ENCODE measurements around the gene PPP2R2B.

The PPP2R2B gene

DNA sequence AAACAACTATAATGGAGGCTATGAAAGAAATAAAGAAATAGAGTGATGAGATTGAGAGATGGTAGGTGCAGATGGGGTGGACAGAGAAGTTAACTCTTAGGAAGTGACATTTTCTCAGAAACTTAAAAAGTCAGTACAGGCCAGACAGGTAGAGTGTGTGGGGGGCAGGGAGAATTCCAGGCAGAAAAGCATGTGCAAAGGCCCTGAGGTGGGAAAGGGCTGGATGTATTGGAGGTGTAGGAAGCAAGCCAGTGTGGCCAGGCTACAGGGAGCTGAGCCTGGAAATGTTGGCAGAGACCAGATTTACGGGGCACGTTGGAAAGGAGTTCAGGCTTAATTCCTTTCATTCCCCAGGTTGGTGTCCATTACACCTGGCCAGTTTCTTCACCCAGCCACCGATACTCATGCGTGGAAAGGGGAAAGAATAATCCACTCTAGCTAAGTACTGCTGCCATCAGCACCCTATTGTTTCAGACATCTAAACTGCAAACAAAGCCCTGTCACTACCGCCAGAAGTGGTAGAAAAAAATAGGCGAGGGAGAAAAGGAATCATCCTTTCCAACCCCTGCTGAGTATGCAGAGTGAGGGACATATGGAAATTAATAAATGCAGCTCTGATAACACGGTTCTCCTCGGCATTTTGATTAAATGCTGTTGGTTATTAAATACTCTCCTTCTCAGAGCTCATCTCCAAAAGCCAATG lies 245.8 kb downstream of the PPP2R2B start:
- H3K4me1 ChIP-seq (ENCODE audit: control insufficient read depth in 5 of 5, insufficient read depth in 5 of 5, low read length in 5 of 5) = no peaks in the 10 kb centered on the region
- H3K4me3 ChIP-seq (ENCODE audit: low read depth in 1 of 5, low read length in 5 of 5) = no peak overlapping the region
- H3K9me3 ChIP-seq (ENCODE audit: control insufficient read depth in 5 of 5, low read length in 5 of 5) = no peaks in the 10 kb centered on the region
- no peaks in the 10 kb centered on the region for H3K36me3 ChIP-seq (ENCODE audit: control insufficient read depth in 5 of 5, insufficient read depth in 5 of 5, low read length in 5 of 5)
- H3K27me3 ChIP-seq (ENCODE audit: control insufficient read depth in 5 of 5, insufficient read depth in 4 of 5, low read length in 5 of 5) = peaks cover 0 to 2% (median 0%) of the 10 kb centered on the region in 5 donors
- H3K27ac ChIP-seq (ENCODE audit: low read depth, low read length) = no peak overlapping the region
- H3K9ac ChIP-seq (ENCODE audit: low read length in 5 of 5) = no peak overlapping the region

GRCh38 chr5:146630472-146630871 lies 248.1 kb downstream of the PPP2R2B start:
- Histone ChIP-seq H3K36me3 (ENCODE audit: control insufficient read depth in 5 of 5, insufficient read depth in 5 of 5, low read length in 5 of 5) (no peaks in the 10 kb centered on the region), H3K9me3 (ENCODE audit: control insufficient read depth in 5 of 5, low read length in 5 of 5) (peaks cover 0 to 3% (median 0%) of the 10 kb centered on the region in 5 donors), H3K4me3 (ENCODE audit: low read depth in 1 of 5, low read length in 5 of 5) (no peak overlapping the region), H3K4me1 (ENCODE audit: control insufficient read depth in 5 of 5, insufficient read depth in 5 of 5, low read length in 5 of 5) (no peaks in the 10 kb centered on the region), H3K27ac (ENCODE audit: low read depth, low read length) (no peak overlapping the region), H3K9ac (ENCODE audit: low read length in 5 of 5) (no peak overlapping the region), H3K27me3 (ENCODE audit: control insufficient read depth in 5 of 5, insufficient read depth in 4 of 5, low read length in 5 of 5) (peaks cover 0 to 2% (median 0%) of the 10 kb centered on the region in 5 donors)

GRCh38 chr5:146628950-146629349 lies 249.6 kb downstream of the PPP2R2B start:
- no peak overlapping the region for H3K9ac ChIP-seq (ENCODE audit: low read length in 5 of 5)
- no peaks in the 10 kb centered on the region for H3K4me1 ChIP-seq (ENCODE audit: control insufficient read depth in 5 of 5, insufficient read depth in 5 of 5, low read length in 5 of 5)
- H3K4me3 ChIP-seq (ENCODE audit: low read depth in 1 of 5, low read length in 5 of 5) = no peak overlapping the region
- H3K9me3 ChIP-seq (ENCODE audit: control insufficient read depth in 5 of 5, low read length in 5 of 5) = peaks cover 0 to 3% (median 0%) of the 10 kb centered on the region in 5 donors
- H3K27me3 ChIP-seq (ENCODE audit: control insufficient read depth in 5 of 5, insufficient read depth in 4 of 5, low read length in 5 of 5) = peaks cover 0 to 5% (median 0%) of the 10 kb centered on the region in 5 donors
- no peak overlapping the region for H3K27ac ChIP-seq (ENCODE audit: low read depth, low read length)
- no peaks in the 10 kb centered on the region for H3K36me3 ChIP-seq (ENCODE audit: control insufficient read depth in 5 of 5, insufficient read depth in 5 of 5, low read length in 5 of 5)

DNA sequence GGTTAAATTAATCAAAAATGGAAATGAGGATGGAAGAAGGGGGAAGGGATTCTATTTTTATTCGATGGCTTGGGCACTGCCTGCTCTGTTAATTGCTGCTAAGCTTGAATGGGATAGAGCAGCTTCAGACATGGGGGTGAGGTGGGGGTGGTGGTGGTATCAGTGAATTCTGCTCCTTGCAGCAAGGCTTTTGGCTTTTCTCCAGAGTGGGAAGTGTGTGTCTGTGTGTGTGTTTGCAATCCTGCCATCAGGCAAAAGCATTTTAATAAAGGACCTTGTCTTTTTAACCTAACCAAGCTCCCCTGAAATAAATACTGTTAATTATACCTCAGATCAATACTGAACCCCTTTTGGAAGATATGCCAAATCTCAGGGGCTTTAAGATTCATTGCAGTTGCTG lies 251.6 kb downstream of the PPP2R2B start:
- Histone ChIP-seq H3K27ac (ENCODE audit: low read depth, low read length) (no peak overlapping the region), H3K36me3 (ENCODE audit: control insufficient read depth in 5 of 5, insufficient read depth in 5 of 5, low read length in 5 of 5) (no peaks in the 10 kb centered on the region), H3K27me3 (ENCODE audit: control insufficient read depth in 5 of 5, insufficient read depth in 4 of 5, low read length in 5 of 5) (peaks cover 0 to 5% (median 0%) of the 10 kb centered on the region in 5 donors), H3K9ac (ENCODE audit: low read length in 5 of 5) (no peak overlapping the region), H3K9me3 (ENCODE audit: control insufficient read depth in 5 of 5, low read length in 5 of 5) (peaks cover 0 to 3% (median 0%) of the 10 kb centered on the region in 5 donors), H3K4me3 (ENCODE audit: low read depth in 1 of 5, low read length in 5 of 5) (no peak overlapping the region), H3K4me1 (ENCODE audit: control insufficient read depth in 5 of 5, insufficient read depth in 5 of 5, low read length in 5 of 5) (no peaks in the 10 kb centered on the region)

GRCh38 chr5:146624179-146624578 lies 254.4 kb downstream of the PPP2R2B start:
- Histone ChIP-seq H3K9me3 (ENCODE audit: control insufficient read depth in 5 of 5, low read length in 5 of 5) (peaks cover 0 to 3% (median 0%) of the 10 kb centered on the region in 5 donors), H3K36me3 (ENCODE audit: control insufficient read depth in 5 of 5, insufficient read depth in 5 of 5, low read length in 5 of 5) (no peaks in the 10 kb centered on the region), H3K27ac (ENCODE audit: low read depth, low read length) (no peak overlapping the region), H3K9ac (ENCODE audit: low read length in 5 of 5) (no peak overlapping the region), H3K27me3 (ENCODE audit: control insufficient read depth in 5 of 5, insufficient read depth in 4 of 5, low read length in 5 of 5) (peaks cover 0 to 3% (median 0%) of the 10 kb centered on the region in 5 donors), H3K4me1 (ENCODE audit: control insufficient read depth in 5 of 5, insufficient read depth in 5 of 5, low read length in 5 of 5) (no peaks in the 10 kb centered on the region), H3K4me3 (ENCODE audit: low read depth in 1 of 5, low read length in 5 of 5) (no peak overlapping the region)

DNA sequence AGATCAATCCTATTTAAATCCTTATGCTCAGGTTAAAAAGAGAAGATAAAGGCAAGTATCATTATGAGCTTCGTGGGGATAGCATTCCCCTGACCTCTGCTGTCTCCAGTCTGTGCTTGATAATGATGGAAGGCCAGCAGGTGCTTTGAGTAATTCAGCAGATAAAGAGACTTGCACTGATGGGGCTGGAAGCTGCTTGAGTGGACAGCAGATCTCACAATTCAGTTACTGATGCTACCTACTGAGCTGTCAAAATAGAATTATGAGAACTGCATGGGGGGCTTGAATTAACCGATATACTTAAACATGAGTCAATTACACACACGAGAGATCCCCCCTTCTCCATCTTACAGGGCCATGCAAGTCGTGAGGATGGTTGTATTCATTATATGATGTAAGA lies 254.9 kb downstream of the PPP2R2B start:
- Histone ChIP-seq H3K36me3 (ENCODE audit: control insufficient read depth in 5 of 5, insufficient read depth in 5 of 5, low read length in 5 of 5) (no peaks in the 10 kb centered on the region), H3K4me1 (ENCODE audit: control insufficient read depth in 5 of 5, insufficient read depth in 5 of 5, low read length in 5 of 5) (no peaks in the 10 kb centered on the region), H3K4me3 (ENCODE audit: low read depth in 1 of 5, low read length in 5 of 5) (no peak overlapping the region), H3K9me3 (ENCODE audit: control insufficient read depth in 5 of 5, low read length in 5 of 5) (peaks cover 0 to 3% (median 0%) of the 10 kb centered on the region in 5 donors), H3K9ac (ENCODE audit: low read length in 5 of 5) (no peak overlapping the region), H3K27me3 (ENCODE audit: control insufficient read depth in 5 of 5, insufficient read depth in 4 of 5, low read length in 5 of 5) (peaks cover 0 to 3% (median 0%) of the 10 kb centered on the region in 5 donors), H3K27ac (ENCODE audit: low read depth, low read length) (no peak overlapping the region)

- H3K4me1 ChIP-seq (ENCODE audit: control insufficient read depth in 5 of 5, insufficient read depth in 5 of 5, low read length in 5 of 5) = no peaks in the 10 kb centered on the region
- peaks cover 0 to 3% (median 0%) of the 10 kb centered on the region in 5 donors for H3K9me3 ChIP-seq (ENCODE audit: control insufficient read depth in 5 of 5, low read length in 5 of 5)
- H3K36me3 ChIP-seq (ENCODE audit: control insufficient read depth in 5 of 5, insufficient read depth in 5 of 5, low read length in 5 of 5) = no peaks in the 10 kb centered on the region
- peaks cover 0 to 3% (median 0%) of the 10 kb centered on the region in 5 donors for H3K27me3 ChIP-seq (ENCODE audit: control insufficient read depth in 5 of 5, insufficient read depth in 4 of 5, low read length in 5 of 5)
- H3K27ac ChIP-seq (ENCODE audit: low read depth, low read length) = no peak overlapping the region
- no peak overlapping the region for H3K9ac ChIP-seq (ENCODE audit: low read length in 5 of 5)
- no peak overlapping the region for H3K4me3 ChIP-seq (ENCODE audit: low read depth in 1 of 5, low read length in 5 of 5)
These were observed 255.5 kb downstream of the PPP2R2B start for GRCh38 chr5:146623009-146623408.

- Histone ChIP-seq H3K4me1 (ENCODE audit: control insufficient read depth in 5 of 5, insufficient read depth in 5 of 5, low read length in 5 of 5) (no peaks in the 10 kb centered on the region), H3K9me3 (ENCODE audit: control insufficient read depth in 5 of 5, low read length in 5 of 5) (peaks cover 0 to 3% (median 0%) of the 10 kb centered on the region in 5 donors), H3K36me3 (ENCODE audit: control insufficient read depth in 5 of 5, insufficient read depth in 5 of 5, low read length in 5 of 5) (no peaks in the 10 kb centered on the region), H3K27me3 (ENCODE audit: control insufficient read depth in 5 of 5, insufficient read depth in 4 of 5, low read length in 5 of 5) (peaks cover 0 to 3% (median 0%) of the 10 kb centered on the region in 5 donors), H3K9ac (ENCODE audit: low read length in 5 of 5) (no peak overlapping the region), H3K4me3 (ENCODE audit: low read depth in 1 of 5, low read length in 5 of 5) (no peak overlapping the region), H3K27ac (ENCODE audit: low read depth, low read length) (no peak overlapping the region)
These were observed 256.2 kb downstream of the PPP2R2B start for GRCh38 chr5:146622391-146622790.

- H3K27me3 ChIP-seq (ENCODE audit: control insufficient read depth in 5 of 5, insufficient read depth in 4 of 5, low read length in 5 of 5) = peaks cover 0 to 3% (median 0%) of the 10 kb centered on the region in 5 donors
- no peak overlapping the region for H3K4me3 ChIP-seq (ENCODE audit: low read depth in 1 of 5, low read length in 5 of 5)
- H3K4me1 ChIP-seq (ENCODE audit: control insufficient read depth in 5 of 5, insufficient read depth in 5 of 5, low read length in 5 of 5) = no peaks in the 10 kb centered on the region
- H3K36me3 ChIP-seq (ENCODE audit: control insufficient read depth in 5 of 5, insufficient read depth in 5 of 5, low read length in 5 of 5) = no peaks in the 10 kb centered on the region
- H3K9me3 ChIP-seq (ENCODE audit: control insufficient read depth in 5 of 5, low read length in 5 of 5) = peaks cover 0 to 10% (median under 1%) of the 10 kb centered on the region in 5 donors
- no peak overlapping the region for H3K27ac ChIP-seq (ENCODE audit: low read depth, low read length)
- no peak overlapping the region for H3K9ac ChIP-seq (ENCODE audit: low read length in 5 of 5)
These were observed 257.9 kb downstream of the PPP2R2B start for GRCh38 chr5:146620669-146621051.

DNA sequence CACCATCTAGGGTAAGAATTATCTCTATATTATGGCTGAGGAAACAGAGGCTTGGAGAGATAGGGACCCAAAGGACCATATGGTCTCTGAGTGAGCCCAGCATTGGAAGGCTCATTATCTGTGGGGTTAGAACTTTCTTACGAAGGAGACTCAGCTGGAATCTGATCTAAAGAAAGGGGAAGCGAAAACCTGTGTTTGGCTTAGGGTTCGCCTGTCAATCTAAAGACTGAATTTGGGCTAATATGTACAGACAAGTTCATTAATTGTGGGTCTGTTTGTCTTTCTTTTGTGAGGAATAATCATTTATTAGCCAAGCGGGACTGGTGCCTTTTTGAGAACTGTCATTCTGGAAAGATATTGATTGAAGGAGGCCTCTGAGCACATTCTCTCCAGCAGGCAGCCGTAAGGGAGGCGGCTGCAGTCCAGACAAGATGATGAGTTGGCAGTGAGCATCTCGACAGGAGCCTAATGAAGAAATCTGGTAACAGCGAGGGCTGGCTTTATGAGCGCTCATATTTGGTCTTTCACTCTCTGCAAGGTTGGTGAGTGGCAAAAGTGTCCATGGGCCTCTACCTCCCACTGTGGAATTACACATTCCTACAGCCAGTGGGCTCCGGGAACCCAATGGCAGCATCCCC lies 258.4 kb downstream of the PPP2R2B start:
- H3K27me3 ChIP-seq (ENCODE audit: control insufficient read depth in 5 of 5, insufficient read depth in 4 of 5, low read length in 5 of 5) = peaks cover 0 to 3% (median 0%) of the 10 kb centered on the region in 5 donors
- H3K36me3 ChIP-seq (ENCODE audit: control insufficient read depth in 5 of 5, insufficient read depth in 5 of 5, low read length in 5 of 5) = no peaks in the 10 kb centered on the region
- no peaks in the 10 kb centered on the region for H3K4me1 ChIP-seq (ENCODE audit: control insufficient read depth in 5 of 5, insufficient read depth in 5 of 5, low read length in 5 of 5)
- no peak overlapping the region for H3K9ac ChIP-seq (ENCODE audit: low read length in 5 of 5)
- peaks cover 0 to 12% (median 0%) of the 10 kb centered on the region in 5 donors for H3K9me3 ChIP-seq (ENCODE audit: control insufficient read depth in 5 of 5, low read length in 5 of 5)
- H3K4me3 ChIP-seq (ENCODE audit: low read depth in 1 of 5, low read length in 5 of 5) = no peak overlapping the region
- no peak overlapping the region for H3K27ac ChIP-seq (ENCODE audit: low read depth, low read length)
